ENCODE results near the gene SGSM1. TPM values are rescaled to one million over a fixed set of nuclear protein-coding genes. Genes with fewer than 3 reads are reported as not detected.

Gene SGSM1
- total RNA-seq, 2 experiments from 2014 or later: not detected

DNA sequence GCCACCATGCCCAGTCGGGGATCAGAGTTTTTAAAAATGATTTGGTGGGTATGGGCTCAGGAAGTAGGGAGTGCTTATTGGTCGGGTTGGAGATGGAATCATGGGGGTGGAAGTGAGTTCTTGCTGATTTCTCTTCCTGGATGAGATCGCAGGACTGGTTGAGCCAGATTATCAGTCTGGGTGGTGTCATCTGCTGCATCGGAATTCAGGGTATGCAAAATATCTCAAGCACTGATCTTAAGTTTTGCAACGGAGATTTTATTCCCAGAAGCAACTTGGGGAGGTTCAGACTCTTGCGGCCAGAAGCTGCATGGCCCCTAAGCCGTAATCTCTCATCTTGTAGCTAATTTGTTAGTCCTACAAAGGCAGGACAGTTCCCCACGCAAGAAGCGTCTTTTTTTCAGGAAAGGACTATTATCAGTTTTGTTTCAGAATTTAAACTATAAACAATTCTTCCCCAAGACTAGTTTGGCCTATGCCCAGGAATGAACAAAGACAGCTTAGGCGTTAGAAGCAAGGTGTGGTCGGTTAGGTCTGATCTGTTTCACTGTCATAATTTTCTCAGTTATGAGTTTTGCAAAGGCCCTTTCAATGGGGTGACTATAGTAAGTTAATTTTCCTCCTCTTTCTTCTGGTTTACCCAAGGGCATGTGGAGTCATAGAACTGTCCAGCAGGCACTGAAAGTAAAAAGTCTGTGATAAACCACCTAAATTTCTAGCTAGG lies 30.1 kb upstream of the SGSM1 start:
- no peaks in the 10 kb centered on the region for H3K9me3 Mint-ChIP-seq (ENCODE audit: insufficient read depth)
- POLR2A ChIA-PET: no interaction called here
- no peak for ATAC-seq

DNA sequence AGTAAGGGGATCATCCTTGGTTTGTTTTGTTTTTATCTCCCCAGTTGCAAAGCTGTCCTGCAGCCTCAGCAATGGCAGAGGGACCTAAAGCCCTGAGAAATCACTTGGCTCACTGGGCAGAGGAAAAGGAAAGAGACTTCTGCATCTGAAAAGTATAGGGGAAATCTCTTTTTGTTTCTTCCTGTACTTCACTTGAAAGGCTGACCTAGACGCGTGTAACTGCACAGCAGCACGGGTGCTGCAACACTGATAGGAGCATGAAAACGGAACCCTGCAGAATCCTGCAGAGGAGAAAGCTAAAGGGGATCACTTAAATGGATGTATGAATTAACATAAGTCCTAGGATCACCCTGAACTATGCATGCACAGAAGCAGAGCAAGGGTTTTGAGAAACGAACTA lies 29.5 kb upstream of the SGSM1 start:
- CTCF ChIA-PET: no interaction called here
- H3K4me3 Mint-ChIP-seq: no peak overlapping the region
- H3K9me3 Mint-ChIP-seq (ENCODE audit: insufficient read depth): no peaks in the 10 kb centered on the region
- H3K27me3 Mint-ChIP-seq (ENCODE audit: low read depth): peaks cover 15% of the 10 kb centered on the region
- POLR2A ChIA-PET: no interaction called here
- DNase-seq: no peak
- H3K36me3 Mint-ChIP-seq (ENCODE audit: low read depth): no peaks in the 10 kb centered on the region
- H3K27ac Mint-ChIP-seq: no peak overlapping the region
- peaks cover 9% of the 10 kb centered on the region for H3K4me1 Mint-ChIP-seq (ENCODE audit: low read depth)
- no peak for ATAC-seq

More for the DNA sequence above, 30.1 kb upstream of the SGSM1 start:
- DNase-seq: no peak
- H3K4me3 Mint-ChIP-seq: no peak overlapping the region
- H3K27me3 Mint-ChIP-seq (ENCODE audit: low read depth): peaks cover 16% of the 10 kb centered on the region
- peaks cover 9% of the 10 kb centered on the region for H3K4me1 Mint-ChIP-seq (ENCODE audit: low read depth)
- no peaks in the 10 kb centered on the region for H3K36me3 Mint-ChIP-seq (ENCODE audit: low read depth)
- CTCF ChIA-PET: no interaction called here
- no peak overlapping the region for H3K27ac Mint-ChIP-seq

GRCh38 chr22:24789516-24789915 lies 16.5 kb upstream of the SGSM1 start:
- Mint-ChIP-seq H3K4me1 (ENCODE audit: low read depth) (no peaks in the 10 kb centered on the region), H3K27me3 (ENCODE audit: low read depth) (peaks cover 4% of the 10 kb centered on the region), H3K9me3 (ENCODE audit: insufficient read depth) (no peaks in the 10 kb centered on the region), H3K27ac (no peak overlapping the region), H3K4me3 (no peak overlapping the region), H3K36me3 (ENCODE audit: low read depth) (no peaks in the 10 kb centered on the region)
- ChIA-PET POLR2A (no interaction called here), CTCF (interaction anchor here (1.1 kb wide), 1 partner anchor 14 kb away, joined by 4 read pairs; no protein-coding TSS in a partner anchor)
- ATAC-seq (no peak), DNase-seq (no peak)

DNA sequence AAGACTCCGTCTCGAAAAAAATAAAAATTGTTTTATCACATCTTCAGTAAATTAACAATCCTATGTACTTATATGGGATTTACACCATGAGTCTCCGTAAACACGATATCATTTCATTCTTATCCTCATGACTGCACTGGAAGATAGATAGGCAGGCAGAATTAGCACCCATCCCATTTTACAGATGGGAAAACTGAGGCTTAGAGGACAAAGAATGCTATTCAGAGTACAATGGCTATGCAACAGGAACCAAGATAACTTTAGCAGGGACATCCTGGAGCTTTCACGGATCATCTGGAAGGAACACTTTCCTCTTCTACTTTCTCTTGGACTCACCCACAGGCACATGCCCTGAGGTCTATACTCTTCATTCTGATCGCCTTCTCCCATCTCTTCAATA lies 14.6 kb upstream of the SGSM1 start:
- ChIA-PET POLR2A (no interaction called here), CTCF (interaction anchor here (0.6 to 1.4 kb wide), 3 partner anchors 12 to 645 kb away, joined by 3 to 4 read pairs (median 4); no protein-coding TSS in a partner anchor)
- H3K36me3 Mint-ChIP-seq (ENCODE audit: low read depth): no peaks in the 10 kb centered on the region
- DNase-seq (no peak), ATAC-seq (no peak)
- H3K9me3 Mint-ChIP-seq (ENCODE audit: insufficient read depth): no peaks in the 10 kb centered on the region
- peaks cover 6% of the 10 kb centered on the region for H3K27me3 Mint-ChIP-seq (ENCODE audit: low read depth)
- no peak overlapping the region for H3K4me3 Mint-ChIP-seq
- no peaks in the 10 kb centered on the region for H3K4me1 Mint-ChIP-seq (ENCODE audit: low read depth)
- H3K27ac Mint-ChIP-seq: no peak overlapping the region

- Mint-ChIP-seq H3K9me3 (ENCODE audit: insufficient read depth) (no peaks in the 10 kb centered on the region), H3K27me3 (ENCODE audit: low read depth) (peaks cover 8% of the 10 kb centered on the region), H3K27ac (no peak overlapping the region), H3K4me1 (ENCODE audit: low read depth) (no peaks in the 10 kb centered on the region), H3K36me3 (ENCODE audit: low read depth) (no peaks in the 10 kb centered on the region), H3K4me3 (no peak overlapping the region)
- no peak for ATAC-seq
- POLR2A ChIA-PET: no interaction called here
- DNase-seq: no peak
- CTCF ChIA-PET: no interaction called here
These were observed 10.0 kb upstream of the SGSM1 start for GRCh38 chr22:24796056-24796455.

DNA sequence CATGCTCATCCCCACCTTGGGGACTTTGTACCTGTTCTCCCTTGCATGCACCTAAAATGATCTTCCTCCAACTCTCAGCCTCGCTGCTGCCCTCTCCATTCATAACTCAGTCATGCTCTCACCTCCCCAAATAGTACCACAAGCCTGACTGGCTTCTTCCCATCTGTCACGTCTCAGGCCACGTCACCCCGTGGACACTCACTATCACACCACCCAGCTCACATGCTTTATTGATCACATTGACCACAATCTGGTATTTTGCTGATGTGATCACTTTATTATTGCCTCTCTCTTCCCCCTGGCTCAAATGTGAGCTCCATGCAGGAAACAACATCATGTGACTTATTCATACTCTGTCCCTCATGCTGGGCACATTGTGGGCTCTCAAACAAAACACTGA lies 9.2 kb upstream of the SGSM1 start:
- peaks cover 5% of the 10 kb centered on the region for H3K27me3 Mint-ChIP-seq (ENCODE audit: low read depth)

GRCh38 chr22:24801901-24802465 lies 4.0 kb upstream of the SGSM1 start:
- ATAC-seq: peak; percentile 5
- ChIA-PET POLR2A (no interaction called here), CTCF (interaction anchor here (0.8 to 2.5 kb wide), 4 partner anchors 11 to 48 kb away, joined by 3 to 22 read pairs (median 10); no protein-coding TSS in a partner anchor)
- no peak for DNase-seq
- no peaks in the 10 kb centered on the region for H3K9me3 Mint-ChIP-seq (ENCODE audit: insufficient read depth)
- no peaks in the 10 kb centered on the region for H3K36me3 Mint-ChIP-seq (ENCODE audit: low read depth)
- H3K27me3 Mint-ChIP-seq (ENCODE audit: low read depth): no peaks in the 10 kb centered on the region
- peaks cover 7% of the 10 kb centered on the region for H3K4me1 Mint-ChIP-seq (ENCODE audit: low read depth)
- no peak overlapping the region for H3K27ac Mint-ChIP-seq
- no peak overlapping the region for H3K4me3 Mint-ChIP-seq

More for the DNA sequence above, 9.2 kb upstream of the SGSM1 start:
- Mint-ChIP-seq H3K9me3 (ENCODE audit: insufficient read depth) (no peaks in the 10 kb centered on the region), H3K4me1 (ENCODE audit: low read depth) (peaks cover under 1% of the 10 kb centered on the region), H3K27ac (no peak overlapping the region), H3K4me3 (no peak overlapping the region), H3K36me3 (ENCODE audit: low read depth) (no peaks in the 10 kb centered on the region)
- ChIA-PET CTCF (no interaction called here), POLR2A (no interaction called here)
- ATAC-seq (no peak), DNase-seq (no peak)

DNA sequence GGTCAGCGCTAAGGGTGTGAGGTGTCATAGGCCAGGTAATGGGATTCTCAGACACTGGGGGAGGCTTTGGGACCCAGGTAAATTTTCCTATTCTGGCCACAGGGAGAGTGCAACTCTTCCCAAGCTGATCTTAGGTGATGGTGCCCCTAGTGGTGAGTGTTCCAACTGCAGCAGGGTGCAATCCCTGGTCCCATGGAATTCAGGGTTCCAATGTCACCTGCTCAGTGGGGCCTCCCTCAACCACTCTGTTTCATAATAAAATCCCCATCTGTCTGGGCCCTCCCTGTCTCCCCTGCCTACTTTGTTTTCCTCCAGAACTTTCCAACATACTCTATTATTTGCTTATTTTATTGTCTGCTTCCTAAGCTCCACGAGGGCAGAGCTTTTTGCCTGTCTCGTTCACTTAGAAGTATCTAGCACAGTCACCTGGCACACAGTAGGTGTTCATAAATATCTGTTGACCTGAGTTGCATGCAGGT lies 2.9 kb upstream of the SGSM1 start:
- Mint-ChIP-seq H3K36me3 (ENCODE audit: low read depth) (no peaks in the 10 kb centered on the region), H3K27ac (no peak overlapping the region), H3K9me3 (ENCODE audit: insufficient read depth) (no peaks in the 10 kb centered on the region), H3K4me1 (ENCODE audit: low read depth) (peaks cover 7% of the 10 kb centered on the region), H3K27me3 (ENCODE audit: low read depth) (peaks cover 6% of the 10 kb centered on the region), H3K4me3 (no peak overlapping the region)
- ChIA-PET POLR2A (no interaction called here), CTCF (interaction anchor here (0.7 to 2.5 kb wide), 14 partner anchors 10 to 113 kb away, joined by 3 to 22 read pairs (median 4); no protein-coding TSS in a partner anchor)
- no peak for ATAC-seq
- peak; percentile 63 for DNase-seq

GRCh38 chr22:24806663-24807001 lies 621 bp downstream of the SGSM1 start:
- ChIA-PET CTCF (interaction anchor here (0.6 kb wide), 1 partner anchor 375 kb away, joined by 3 read pairs; no protein-coding TSS in a partner anchor), POLR2A (no interaction called here)
- no peak for ATAC-seq
- Mint-ChIP-seq H3K4me3 (peak overlapping the region; percentile 36), H3K27me3 (ENCODE audit: low read depth) (peaks cover 8% of the 10 kb centered on the region), H3K27ac (no peak overlapping the region), H3K9me3 (ENCODE audit: insufficient read depth) (no peaks in the 10 kb centered on the region), H3K36me3 (ENCODE audit: low read depth) (no peaks in the 10 kb centered on the region), H3K4me1 (ENCODE audit: low read depth) (peaks cover 7% of the 10 kb centered on the region)
- DNase-seq: no peak

GRCh38 chr22:24807284-24807950 lies 1.4 kb downstream of the SGSM1 start:
- Mint-ChIP-seq H3K4me3 (no peak overlapping the region), H3K36me3 (ENCODE audit: low read depth) (no peaks in the 10 kb centered on the region), H3K27me3 (ENCODE audit: low read depth) (peaks cover 8% of the 10 kb centered on the region), H3K9me3 (ENCODE audit: insufficient read depth) (no peaks in the 10 kb centered on the region), H3K4me1 (ENCODE audit: low read depth) (peaks cover 3% of the 10 kb centered on the region), H3K27ac (no peak overlapping the region)
- ATAC-seq (no peak), DNase-seq (no peak)
- CTCF ChIA-PET: no interaction called here
- POLR2A ChIA-PET: interaction anchor here (0.5 kb wide), 1 partner anchor 442 kb away, joined by 4 read pairs; no protein-coding TSS in a partner anchor

DNA sequence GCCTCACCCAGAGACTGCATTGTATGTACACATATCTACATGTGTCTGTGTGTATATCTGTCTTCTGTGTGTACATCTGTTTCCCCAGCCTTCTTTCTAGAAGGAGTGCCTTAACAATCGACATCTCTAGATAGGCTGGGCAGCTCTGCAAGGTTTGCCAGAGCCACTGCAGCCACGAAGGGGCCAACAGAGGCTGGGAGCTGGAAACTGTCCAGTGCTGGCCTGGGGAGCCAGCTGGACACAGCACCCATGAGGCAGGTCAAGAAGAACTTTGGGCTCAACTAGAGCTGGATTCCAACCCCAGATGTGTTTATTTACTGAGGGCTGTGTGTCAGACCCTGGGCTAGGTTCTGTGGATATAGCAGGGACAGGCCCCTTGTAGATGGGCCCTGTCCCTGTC lies 3.3 kb downstream of the SGSM1 start:
- DNase-seq (no peak), ATAC-seq (no peak)
- peaks cover 3% of the 10 kb centered on the region for H3K4me1 Mint-ChIP-seq (ENCODE audit: low read depth)
- H3K27ac Mint-ChIP-seq: no peak overlapping the region
- CTCF ChIA-PET: no interaction called here
- H3K27me3 Mint-ChIP-seq (ENCODE audit: low read depth): peaks cover 8% of the 10 kb centered on the region
- POLR2A ChIA-PET: no interaction called here
- H3K4me3 Mint-ChIP-seq: no peak overlapping the region
- no peaks in the 10 kb centered on the region for H3K36me3 Mint-ChIP-seq (ENCODE audit: low read depth)
- H3K9me3 Mint-ChIP-seq (ENCODE audit: insufficient read depth): no peaks in the 10 kb centered on the region

GRCh38 chr22:24810043-24810749 lies 4.2 kb downstream of the SGSM1 start:
- DNase-seq (no peak), ATAC-seq (no peak)
- Mint-ChIP-seq H3K27me3 (ENCODE audit: low read depth) (peaks cover 8% of the 10 kb centered on the region), H3K4me3 (no peak overlapping the region), H3K9me3 (ENCODE audit: insufficient read depth) (peaks cover 3% of the 10 kb centered on the region), H3K27ac (no peak overlapping the region), H3K4me1 (ENCODE audit: low read depth) (peaks cover 3% of the 10 kb centered on the region), H3K36me3 (ENCODE audit: low read depth) (no peaks in the 10 kb centered on the region)
- CTCF ChIA-PET: no interaction called here
- POLR2A ChIA-PET: no interaction called here

All from activated CD8-positive, alpha-beta T cell treated with anti-CD3 and anti-CD28 coated beads, Interleukin-2, amount 10 ng/mL, durations not matched to agents 7 days and 5 days (primary cell).